ENCODE data around the gene KCNG1. TPM values are rescaled to one million over a fixed set of nuclear protein-coding genes. Genes with fewer than 3 reads are reported as not detected.
"Not testable (repeated sequence)": the region's sequence is repeated elsewhere in the genome, so short reads cannot be mapped to it uniquely, and the experiment has no call there.

KCNG1 gene
- total and polyA plus RNA-seq, 4 donors: 0.10 to 0.39 TPM; not detected in 2

DNA sequence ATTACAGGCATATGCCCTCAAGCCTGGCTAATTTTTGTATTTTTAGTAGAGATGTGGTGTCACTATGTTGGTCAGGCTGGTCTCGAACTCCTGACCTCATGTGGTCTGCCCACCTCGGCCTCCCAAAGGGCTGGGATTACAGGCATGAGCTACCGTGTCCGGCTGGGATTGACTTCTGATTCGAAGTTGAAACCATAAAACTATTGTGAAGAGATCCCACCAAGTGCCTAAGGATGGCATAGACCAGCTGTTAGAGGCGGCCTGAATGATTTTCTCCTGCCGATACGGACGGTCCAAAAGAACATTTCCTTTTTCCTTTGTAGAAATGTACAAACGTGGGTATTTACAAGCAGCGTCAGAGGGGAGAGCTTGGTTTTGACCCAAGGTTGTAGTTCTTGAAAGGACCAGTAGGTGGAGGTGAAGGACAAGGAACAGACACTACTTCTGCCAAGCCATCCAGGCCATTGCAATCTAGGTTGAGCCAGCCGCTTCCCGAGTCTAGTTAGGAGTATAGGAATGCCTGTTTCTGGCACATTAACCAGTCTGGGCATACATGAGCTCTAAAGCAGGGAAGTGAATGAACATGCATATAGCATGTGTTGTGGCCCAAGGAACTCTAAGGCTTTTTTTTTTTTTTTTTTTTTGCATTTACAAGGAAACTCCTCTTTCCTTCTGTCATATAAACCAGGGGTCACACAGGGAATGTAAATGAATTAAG is 35.3 kb downstream of the KCNG1 start:
- intact Hi-C loops (cut with DNase I): loop anchor here (2.0 kb wide), 2 partner anchors 317 to 319 kb away; no protein-coding TSS in a partner anchor
- Histone ChIP-seq H3K36me3 (ENCODE audit: control insufficient read depth in 1 of 2, insufficient read depth in 2 of 2, low read length in 1 of 2) (no peaks in the 10 kb centered on the region), H3K27me3 (ENCODE audit: control insufficient read depth in 1 of 2, insufficient read depth in 2 of 2, low read length in 1 of 2) (no peaks in the 10 kb centered on the region), H3K4me3 (ENCODE audit: low read length in 2 of 2) (no peak overlapping the region), H3K9me3 (ENCODE audit: control insufficient read depth, low read length) (no peaks in the 10 kb centered on the region), H3K27ac (ENCODE audit: low read depth in 1 of 2, low read length in 2 of 2) (no peak overlapping the region), H3K4me1 (ENCODE audit: control insufficient read depth in 1 of 2, insufficient read depth in 2 of 2, low read length in 2 of 2) (no peaks in the 10 kb centered on the region)
- DNase-seq: peak in 1 of 2 donors; percentile 60
- peak; percentile 90 for ATAC-seq (ENCODE audit: low FRiP score)
- 9 to 11% methylated on average over 13 of the region's 13 CpGs for WGBS, 2 donors

DNA sequence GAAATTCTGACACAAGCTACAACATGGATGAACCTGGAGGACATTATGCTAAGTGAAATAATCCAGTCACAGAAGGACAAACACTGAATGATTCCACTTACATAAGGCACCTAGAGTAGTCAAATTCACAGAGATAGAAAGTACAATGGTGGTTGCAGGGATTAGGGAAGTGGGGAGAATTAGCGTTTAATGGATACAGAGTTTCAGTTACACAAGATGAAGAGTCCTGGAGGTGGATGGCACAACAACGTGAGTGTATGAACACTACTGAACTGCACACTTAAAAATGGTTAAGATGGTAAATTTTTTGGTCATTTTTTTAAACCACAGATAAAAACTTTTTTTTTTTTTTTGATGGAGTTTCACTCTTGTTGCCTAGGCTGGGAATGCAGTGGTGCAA is 39.6 kb downstream of the KCNG1 start:
- DNase-seq: no peak
- H3K4me3 ChIP-seq (ENCODE audit: low read length in 2 of 2): no peak overlapping the region
- ATAC-seq (ENCODE audit: low FRiP score): no peak
- WGBS, 2 donors: 62 to 69% methylated on average over 2 of the region's 2 CpGs
- no peaks in the 10 kb centered on the region for H3K4me1 ChIP-seq (ENCODE audit: control insufficient read depth in 1 of 2, insufficient read depth in 2 of 2, low read length in 2 of 2)
- intact Hi-C loops (cut with DNase I): no loop called here
- no peaks in the 10 kb centered on the region for H3K36me3 ChIP-seq (ENCODE audit: control insufficient read depth in 1 of 2, insufficient read depth in 2 of 2, low read length in 1 of 2)
- H3K27ac ChIP-seq (ENCODE audit: low read depth in 1 of 2, low read length in 2 of 2): no peak overlapping the region
- no peaks in the 10 kb centered on the region for H3K9me3 ChIP-seq (ENCODE audit: control insufficient read depth, low read length)
- no peaks in the 10 kb centered on the region for H3K27me3 ChIP-seq (ENCODE audit: control insufficient read depth in 1 of 2, insufficient read depth in 2 of 2, low read length in 1 of 2)

DNA sequence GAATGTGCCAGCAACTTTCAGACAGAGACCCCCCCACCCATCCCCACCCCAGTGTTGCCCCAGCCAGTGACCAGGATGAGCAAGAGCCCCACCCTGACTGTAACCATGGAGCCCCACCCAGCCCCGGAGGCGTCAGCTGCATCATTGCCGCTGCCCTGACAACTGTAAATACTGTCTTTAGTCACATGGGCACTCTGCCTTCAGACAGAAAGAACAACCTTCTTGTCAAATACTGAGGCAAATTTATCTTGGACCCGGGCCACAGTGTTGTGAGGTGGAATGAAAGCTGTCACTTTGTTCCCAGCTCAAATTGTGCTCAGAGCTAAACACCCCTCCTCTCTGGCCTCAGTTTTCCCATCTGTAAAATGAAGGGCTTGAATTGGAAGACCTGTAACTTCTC is 40.5 kb downstream of the KCNG1 start:
- Histone ChIP-seq H3K36me3 (ENCODE audit: control insufficient read depth in 1 of 2, insufficient read depth in 2 of 2, low read length in 1 of 2) (no peaks in the 10 kb centered on the region), H3K9me3 (ENCODE audit: control insufficient read depth, low read length) (no peaks in the 10 kb centered on the region), H3K4me3 (ENCODE audit: low read length in 2 of 2) (no peak overlapping the region), H3K27ac (ENCODE audit: low read depth in 1 of 2, low read length in 2 of 2) (no peak overlapping the region), H3K4me1 (ENCODE audit: control insufficient read depth in 1 of 2, insufficient read depth in 2 of 2, low read length in 2 of 2) (no peaks in the 10 kb centered on the region), H3K27me3 (ENCODE audit: control insufficient read depth in 1 of 2, insufficient read depth in 2 of 2, low read length in 1 of 2) (no peaks in the 10 kb centered on the region)
- ATAC-seq (ENCODE audit: low FRiP score) (no peak), DNase-seq (no peak)
- intact Hi-C loops (cut with DNase I): no loop called here
- WGBS, 2 donors: 14 to 20% methylated on average over 4 of the region's 4 CpGs

DNA sequence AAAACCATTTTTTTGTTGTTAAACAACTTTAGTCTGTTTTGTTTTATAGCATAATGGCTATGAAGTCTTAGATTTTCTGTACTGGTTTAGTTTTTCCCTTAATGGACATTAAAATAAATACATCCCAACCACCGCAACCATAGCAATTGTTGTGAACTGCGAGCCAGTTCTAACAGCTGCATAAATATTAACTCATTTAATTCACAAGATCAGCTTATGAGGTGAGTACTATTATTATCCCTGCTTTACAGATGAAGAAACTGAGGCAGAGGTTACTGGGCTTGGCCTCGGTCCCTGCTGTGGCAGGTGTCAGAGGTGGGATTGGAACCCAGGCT is 41.2 kb downstream of the KCNG1 start:
- no peaks in the 10 kb centered on the region for H3K4me1 ChIP-seq (ENCODE audit: control insufficient read depth in 1 of 2, insufficient read depth in 2 of 2, low read length in 2 of 2)
- ATAC-seq (ENCODE audit: low FRiP score) (no peak), DNase-seq (peak in 1 of 2 donors; percentile 12)
- 91 to 92% methylated on average over 3 of the region's 3 CpGs for WGBS, 2 donors
- no peak overlapping the region for H3K4me3 ChIP-seq (ENCODE audit: low read length in 2 of 2)
- intact Hi-C loops (cut with DNase I): no loop called here
- no peaks in the 10 kb centered on the region for H3K36me3 ChIP-seq (ENCODE audit: control insufficient read depth in 1 of 2, insufficient read depth in 2 of 2, low read length in 1 of 2)
- no peaks in the 10 kb centered on the region for H3K27me3 ChIP-seq (ENCODE audit: control insufficient read depth in 1 of 2, insufficient read depth in 2 of 2, low read length in 1 of 2)
- H3K27ac ChIP-seq (ENCODE audit: low read depth in 1 of 2, low read length in 2 of 2): no peak overlapping the region
- no peaks in the 10 kb centered on the region for H3K9me3 ChIP-seq (ENCODE audit: control insufficient read depth, low read length)

DNA sequence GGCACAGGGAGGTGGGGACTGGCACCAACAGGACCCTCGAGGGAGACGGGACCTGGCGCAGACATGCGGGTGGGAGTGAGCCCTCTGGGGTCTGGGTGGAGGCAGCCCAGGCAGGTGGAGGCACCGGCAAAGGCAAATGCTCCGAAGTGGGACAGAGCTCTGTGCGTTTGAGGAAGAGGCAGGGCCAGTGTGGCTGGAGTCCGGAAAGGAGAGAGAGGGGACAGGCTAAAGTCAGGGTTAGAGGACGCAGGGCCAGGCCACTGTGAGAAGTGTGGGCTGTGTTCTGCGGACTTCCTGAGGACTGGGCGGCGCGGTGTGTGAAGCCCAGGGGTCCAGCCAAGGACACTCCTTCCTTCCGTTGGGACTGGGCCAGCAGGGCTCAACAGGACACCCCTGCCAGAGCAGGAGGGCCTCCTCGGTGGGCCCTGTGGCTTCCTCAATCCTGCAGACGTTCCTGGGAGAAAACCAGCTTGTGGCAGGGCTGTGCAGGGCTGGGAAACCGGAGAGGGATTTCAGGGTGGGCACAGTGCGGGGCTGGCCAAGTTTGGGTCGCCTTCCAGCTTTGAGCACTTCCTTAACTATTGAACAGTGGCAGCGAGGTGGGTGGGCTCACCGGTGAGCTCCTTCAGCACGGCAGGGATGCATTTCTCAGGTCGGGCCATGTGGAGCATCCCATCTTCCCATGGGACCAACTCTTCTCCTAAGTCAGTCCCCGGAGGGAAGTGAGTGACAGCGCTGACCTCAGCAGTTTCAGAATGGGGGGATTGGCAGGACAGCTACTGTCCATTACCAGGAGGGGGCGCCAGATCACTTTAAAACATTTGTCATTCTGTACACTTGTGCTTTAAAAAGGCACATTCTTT is 41.8 kb downstream of the KCNG1 start:
- intact Hi-C loops (cut with DNase I): no loop called here
- peak; percentile 53 for ATAC-seq (ENCODE audit: low FRiP score)
- 52 to 53% methylated on average over 25 to 26 of the region's 26 CpGs for WGBS, 2 donors

DNA sequence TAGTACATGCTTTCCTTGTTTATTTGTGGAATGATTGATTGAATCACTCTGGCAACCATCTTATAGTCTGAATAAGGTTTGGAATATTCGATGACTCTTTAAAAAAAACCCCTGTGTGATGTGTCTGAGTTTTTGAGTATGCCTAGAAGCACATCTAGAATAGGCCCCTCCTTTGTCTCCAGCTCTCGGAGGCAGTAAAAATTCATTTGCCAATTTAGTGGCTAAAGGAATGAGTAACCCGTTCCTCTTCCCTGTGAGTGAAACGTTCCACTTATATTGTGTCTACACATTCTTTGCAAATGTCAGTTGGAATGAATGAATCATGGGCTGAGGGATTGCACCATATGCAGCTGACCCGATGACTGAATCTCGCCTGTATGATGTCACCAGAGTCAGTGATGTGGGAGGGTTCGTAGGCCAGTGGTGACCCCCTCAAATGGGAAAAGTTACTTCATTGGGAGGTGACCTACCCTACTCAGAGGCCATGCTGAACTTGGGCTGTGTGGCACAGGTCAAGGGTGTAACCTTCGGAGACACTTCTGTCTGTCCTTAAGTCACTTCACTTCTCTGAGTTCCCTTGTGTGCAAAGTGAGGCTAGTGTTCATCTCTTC is 42.7 kb downstream of the KCNG1 start:
- WGBS, 2 donors: 32 to 41% methylated on average over 8 of the region's 8 CpGs
- intact Hi-C loops (cut with DNase I): no loop called here

More for the DNA sequence above, 41.8 kb downstream of the KCNG1 start:
- Histone ChIP-seq H3K36me3 (ENCODE audit: control insufficient read depth in 1 of 2, insufficient read depth in 2 of 2, low read length in 1 of 2) (no peaks in the 10 kb centered on the region), H3K27me3 (ENCODE audit: control insufficient read depth in 1 of 2, insufficient read depth in 2 of 2, low read length in 1 of 2) (no peaks in the 10 kb centered on the region), H3K9me3 (ENCODE audit: control insufficient read depth, low read length) (no peaks in the 10 kb centered on the region), H3K4me1 (ENCODE audit: control insufficient read depth in 1 of 2, insufficient read depth in 2 of 2, low read length in 2 of 2) (no peaks in the 10 kb centered on the region), H3K4me3 (ENCODE audit: low read length in 2 of 2) (no peak overlapping the region), H3K27ac (ENCODE audit: low read depth in 1 of 2, low read length in 2 of 2) (no peak overlapping the region)
- DNase-seq: peak in 1 of 2 donors; percentile 69

DNA sequence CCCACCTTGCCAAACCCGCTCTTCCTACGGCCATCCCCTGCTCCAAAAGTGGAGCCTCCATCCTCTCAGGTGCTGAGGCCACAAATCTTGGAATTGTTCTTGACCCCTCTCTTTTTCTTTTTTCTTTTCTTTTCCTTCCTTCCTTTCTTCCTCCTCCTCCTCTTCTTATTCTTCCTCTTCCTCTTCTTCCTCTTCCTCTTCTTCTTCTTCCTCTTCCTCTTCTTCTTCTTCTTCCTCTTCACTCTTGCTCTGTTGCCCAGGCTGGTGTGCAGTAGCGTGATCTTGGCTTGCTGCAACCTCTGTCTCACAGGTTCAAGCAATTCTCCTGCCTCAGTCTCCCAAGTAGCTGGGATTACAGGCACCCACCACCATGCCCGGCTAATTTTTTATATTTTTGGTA is 44.4 kb downstream of the KCNG1 start:
- WGBS, 2 donors: 90% methylated on average over 4 of the region's 4 CpGs
- H3K4me3 ChIP-seq (ENCODE audit: low read length in 2 of 2); H3K36me3 ChIP-seq (ENCODE audit: control insufficient read depth in 1 of 2, insufficient read depth in 2 of 2, low read length in 1 of 2); H3K9me3 ChIP-seq (ENCODE audit: control insufficient read depth, low read length); H3K27me3 ChIP-seq (ENCODE audit: control insufficient read depth in 1 of 2, insufficient read depth in 2 of 2, low read length in 1 of 2); ATAC-seq (ENCODE audit: low FRiP score); DNase-seq; intact Hi-C loops (cut with DNase I); H3K27ac ChIP-seq (ENCODE audit: low read depth in 1 of 2, low read length in 2 of 2); H3K4me1 ChIP-seq (ENCODE audit: control insufficient read depth in 1 of 2, insufficient read depth in 2 of 2, low read length in 2 of 2): not testable (repeated sequence)

More for the DNA sequence above, 42.7 kb downstream of the KCNG1 start:
- ATAC-seq (ENCODE audit: low FRiP score): no peak
- Histone ChIP-seq H3K4me3 (ENCODE audit: low read length in 2 of 2) (no peak overlapping the region), H3K4me1 (ENCODE audit: control insufficient read depth in 1 of 2, insufficient read depth in 2 of 2, low read length in 2 of 2) (no peaks in the 10 kb centered on the region), H3K27me3 (ENCODE audit: control insufficient read depth in 1 of 2, insufficient read depth in 2 of 2, low read length in 1 of 2) (no peaks in the 10 kb centered on the region), H3K27ac (ENCODE audit: low read depth in 1 of 2, low read length in 2 of 2) (no peak overlapping the region), H3K36me3 (ENCODE audit: control insufficient read depth in 1 of 2, insufficient read depth in 2 of 2, low read length in 1 of 2) (no peaks in the 10 kb centered on the region), H3K9me3 (ENCODE audit: control insufficient read depth, low read length) (no peaks in the 10 kb centered on the region)
- peak in 1 of 2 donors; percentile 45 for DNase-seq

DNA sequence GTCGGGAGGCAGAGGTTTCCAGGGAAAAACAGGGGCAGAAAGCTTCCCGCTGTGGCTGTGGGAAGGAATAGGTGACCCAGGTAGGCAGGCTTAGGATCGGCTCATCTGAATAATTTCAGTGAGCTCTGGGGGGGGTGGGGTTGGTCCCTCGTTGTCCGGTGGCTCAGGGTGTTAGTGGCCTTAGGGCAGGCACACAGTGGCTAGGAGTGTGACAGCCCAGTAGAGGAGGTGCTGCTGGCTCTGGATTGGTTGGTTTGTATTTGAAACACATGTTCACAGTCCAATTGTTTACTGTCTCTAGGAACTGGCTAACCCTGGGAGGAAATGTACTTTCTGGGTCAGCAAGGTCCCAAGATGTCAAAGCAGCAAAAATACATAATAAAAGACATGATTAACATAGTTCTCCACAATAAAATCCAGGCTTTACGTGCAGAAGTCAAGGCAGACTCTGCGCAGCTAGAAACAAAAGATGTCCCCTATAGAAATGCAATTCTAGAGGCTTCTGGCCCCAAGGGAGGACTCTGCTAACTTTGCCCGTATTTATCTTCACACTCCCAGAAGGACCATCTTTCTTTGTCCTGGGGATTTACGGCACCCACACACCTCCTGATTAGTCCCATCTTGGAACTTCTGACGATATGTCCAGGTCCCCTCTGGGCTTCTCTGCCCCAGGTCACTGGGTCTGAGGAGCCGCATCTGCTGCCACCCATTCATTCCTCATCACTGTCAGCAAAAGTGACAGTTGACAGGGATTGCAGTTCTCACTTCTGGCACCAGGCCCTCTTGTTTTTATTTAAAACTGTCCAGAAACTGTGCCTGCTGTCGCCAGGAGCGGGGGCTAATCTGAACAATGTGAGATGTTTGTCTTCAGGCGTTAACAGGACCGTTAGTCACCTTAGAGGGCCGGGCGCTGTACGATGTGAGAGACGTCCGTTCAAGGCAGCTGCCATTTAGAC is 45.6 kb downstream of the KCNG1 start:
- H3K27me3 ChIP-seq (ENCODE audit: control insufficient read depth in 1 of 2, insufficient read depth in 2 of 2, low read length in 1 of 2): no peaks in the 10 kb centered on the region
- ATAC-seq (ENCODE audit: low FRiP score) (no peak), DNase-seq (peak in 1 of 2 donors; percentile 23)
- H3K4me3 ChIP-seq (ENCODE audit: low read length in 2 of 2): no peak overlapping the region
- no peak overlapping the region for H3K27ac ChIP-seq (ENCODE audit: low read depth in 1 of 2, low read length in 2 of 2)
- intact Hi-C loops (cut with DNase I): no loop called here
- H3K36me3 ChIP-seq (ENCODE audit: control insufficient read depth in 1 of 2, insufficient read depth in 2 of 2, low read length in 1 of 2): no peaks in the 10 kb centered on the region
- H3K4me1 ChIP-seq (ENCODE audit: control insufficient read depth in 1 of 2, insufficient read depth in 2 of 2, low read length in 2 of 2): no peaks in the 10 kb centered on the region
- peaks cover 2% of the 10 kb centered on the region for H3K9me3 ChIP-seq (ENCODE audit: control insufficient read depth, low read length)
- 28 to 30% methylated on average over 20 of the region's 20 CpGs for WGBS, 2 donors
